Hematopoietic multipotent progenitor cell treated with erythropoietin and hydrocortisone succinate and interleukin-3 and kit ligand, for 17 days (in vitro differentiated cells): ENCODE results near the gene RWDD4.

Source experiments
- DNase-seq: peaks from one replicate; pipeline ENCODE4 v3.0.0-alpha.2; 2015; ENCODE audit warnings: low spot score

RWDD4 gene

GRCh38 chr4:183600189-183600685 is 58.7 kb downstream of the RWDD4 start:
- DNase-seq: peak; percentile 15

- no peak for DNase-seq
Measured at GRCh38 chr4:183599690-183600089, 59.3 kb downstream of the RWDD4 start.

DNA sequence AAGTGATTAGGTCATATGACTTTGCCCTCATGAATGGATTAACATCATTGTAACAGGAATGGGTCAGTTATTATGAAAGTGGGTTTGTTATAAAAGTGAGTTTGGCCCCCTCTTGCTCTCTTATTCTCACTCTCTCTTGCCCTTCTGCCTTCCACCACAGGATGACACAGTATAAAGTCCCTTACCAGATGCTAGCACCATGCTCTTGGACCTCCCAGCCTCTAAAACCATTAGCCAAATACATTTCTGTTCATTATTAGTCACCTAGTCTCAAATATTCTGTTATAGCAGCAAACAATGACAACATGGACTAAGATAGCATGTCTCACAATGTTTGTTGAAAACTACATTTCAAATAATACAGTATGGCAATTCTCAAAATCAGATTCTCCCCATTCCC is 59.7 kb downstream of the RWDD4 start:
- DNase-seq: no peak

- no peak for DNase-seq
Measured at GRCh38 chr4:183596067-183596757, 62.8 kb downstream of the RWDD4 start.

DNA sequence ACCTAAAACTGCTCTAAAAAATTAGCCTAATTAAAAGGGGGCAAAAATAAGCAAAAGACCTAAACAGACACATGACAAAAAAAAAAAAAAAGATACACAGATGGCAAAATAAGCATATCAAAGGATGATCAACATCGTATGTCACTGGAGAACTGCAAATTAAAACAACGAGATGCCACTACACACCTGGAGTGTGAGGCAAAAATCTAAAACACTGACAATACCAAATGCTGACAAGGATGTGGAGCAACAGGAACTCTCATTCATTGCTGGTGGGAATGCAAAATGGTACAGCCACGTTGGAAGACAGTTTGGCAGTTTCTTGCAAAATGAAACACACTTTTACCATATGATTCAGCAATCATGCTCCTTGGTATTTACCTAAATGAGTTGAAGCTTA is 64.2 kb downstream of the RWDD4 start:
- DNase-seq: no peak

DNA sequence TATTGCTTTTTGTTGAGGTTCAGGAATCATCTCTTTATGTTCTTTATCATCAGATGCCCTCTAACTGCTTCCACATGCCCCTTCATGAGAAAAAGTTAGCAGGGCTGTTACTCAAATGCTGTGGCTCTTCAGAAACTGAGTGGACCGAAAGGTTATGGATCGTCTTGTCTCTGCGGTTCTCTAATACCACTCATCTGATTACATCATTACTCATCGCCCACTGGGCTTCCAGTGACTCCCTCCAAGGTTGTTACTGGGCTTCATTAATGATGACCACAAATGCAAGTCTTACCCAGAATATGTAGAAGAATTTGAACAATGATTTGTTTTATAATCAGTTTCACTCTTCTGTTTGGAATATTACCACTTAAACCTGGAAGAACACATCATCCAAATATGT is 67.7 kb downstream of the RWDD4 start:
- DNase-seq: no peak
